GM21723 (cell line): Measurements from ENCODE around the gene BRD1.
"Not testable (repeated sequence)": the region's sequence is repeated elsewhere in the genome, so short reads cannot be mapped to it uniquely, and the experiment has no call there.

Source experiments
- ATAC-seq: cut with Tn5 transposase; IDR thresholded peaks from one replicate; pipeline ENCODE4 v1.9.1; 2021; ENCODE audit warnings: mild to moderate bottlenecking, moderate library complexity; ENCODE audit not compliant: unreplicated experiment

BRD1 gene

DNA sequence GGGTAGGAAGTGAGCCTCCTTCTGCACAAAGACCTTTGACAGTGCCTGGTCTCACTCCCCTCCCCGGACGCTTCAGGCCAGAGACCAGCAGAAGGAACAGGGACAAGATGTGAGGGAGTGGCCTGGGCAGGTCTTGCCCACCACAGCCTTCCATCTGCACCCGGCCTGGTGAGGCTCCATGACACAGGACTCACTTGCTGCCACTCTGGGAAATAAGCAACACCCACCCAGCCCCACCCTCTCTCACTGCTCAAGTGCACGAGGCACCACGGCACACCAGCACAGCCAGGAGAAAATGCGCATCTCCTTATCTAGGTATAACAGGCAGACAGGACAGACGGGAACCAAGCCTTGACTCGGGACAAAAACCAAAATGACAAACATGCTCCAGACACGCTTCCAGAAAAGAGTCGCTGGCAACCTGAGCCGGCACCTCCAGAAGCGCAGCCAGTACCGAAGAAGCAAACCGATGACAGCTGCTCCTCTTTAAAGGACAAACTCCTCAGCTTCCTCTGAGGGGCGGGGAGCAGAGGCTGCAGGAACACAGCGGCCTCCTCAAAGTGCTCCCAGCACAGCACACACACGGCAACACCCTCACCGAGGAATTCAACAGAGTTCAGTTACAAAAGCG, 41.7 kb downstream of the BRD1 start:
- ATAC-seq = no peak

- no peak for ATAC-seq
These were observed 42.6 kb downstream of the BRD1 start for GRCh38 chr22:49785046-49785521.

GRCh38 chr22:49784630-49784971, 43.1 kb downstream of the BRD1 start:
- no peak for ATAC-seq

GRCh38 chr22:49783926-49784629, 43.6 kb downstream of the BRD1 start:
- ATAC-seq = no peak

DNA sequence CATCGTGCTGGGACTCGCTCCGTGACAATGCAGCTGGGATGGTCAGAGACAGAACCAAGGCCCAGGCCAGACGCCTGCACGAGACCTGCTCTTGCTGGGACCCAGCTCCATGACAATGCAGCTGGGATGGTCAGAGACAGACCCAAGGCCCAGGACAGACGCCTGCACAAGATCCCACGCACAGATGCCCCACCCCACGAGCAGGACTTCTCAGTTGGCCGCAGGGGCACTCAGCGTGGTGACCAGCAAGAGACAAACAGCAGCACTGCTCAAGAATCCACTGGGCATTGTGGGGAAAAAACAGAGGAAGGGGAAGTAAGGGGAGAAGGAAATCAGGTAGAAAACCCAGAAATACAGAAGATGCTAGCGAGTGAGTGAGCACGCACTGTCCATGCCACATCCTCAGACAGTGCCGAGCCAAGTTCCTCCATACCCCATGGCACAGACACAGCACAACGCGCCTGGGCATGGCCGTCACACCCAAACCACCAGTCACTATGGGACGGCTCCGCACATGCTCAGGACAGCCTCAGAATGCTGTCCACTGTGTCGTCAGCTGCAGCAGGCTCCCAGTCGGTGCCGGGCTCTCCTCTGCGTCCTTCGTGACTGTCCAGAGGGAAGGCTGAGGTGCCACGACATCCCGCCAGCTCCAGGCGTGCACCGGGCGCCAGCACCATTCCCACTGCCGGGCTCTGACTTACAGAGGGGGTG, 44.5 kb downstream of the BRD1 start:
- no peak for ATAC-seq

- ATAC-seq = not testable (repeated sequence)
These were observed 45.8 kb downstream of the BRD1 start for GRCh38 chr22:49781886-49782285.

DNA sequence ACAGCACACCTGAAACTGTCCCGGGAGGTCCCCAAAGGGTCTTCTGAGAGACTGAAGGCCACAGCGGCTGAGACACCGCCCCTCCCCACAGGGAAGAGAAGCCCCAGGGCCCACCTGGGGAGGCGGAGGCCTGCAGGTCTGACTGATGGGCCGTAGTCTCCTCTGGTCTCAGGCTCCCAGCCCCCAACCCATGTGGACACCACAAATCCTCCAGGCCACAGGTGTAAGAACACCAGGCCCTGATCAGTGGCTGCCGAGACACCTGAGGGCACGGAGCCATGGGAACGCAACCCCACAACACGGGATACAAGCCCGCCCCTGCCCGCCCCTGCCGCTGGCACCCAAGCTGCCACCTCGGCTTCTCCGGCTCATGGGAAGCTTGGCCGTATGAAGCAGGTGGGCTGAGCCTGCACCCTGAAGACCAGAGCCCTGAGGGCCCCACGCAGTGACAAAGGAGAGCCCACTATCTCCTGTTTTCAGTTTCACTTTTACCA, 46.3 kb downstream of the BRD1 start:
- no peak for ATAC-seq

- ATAC-seq = no peak
These were observed 46.9 kb downstream of the BRD1 start for GRCh38 chr22:49780698-49781288.

DNA sequence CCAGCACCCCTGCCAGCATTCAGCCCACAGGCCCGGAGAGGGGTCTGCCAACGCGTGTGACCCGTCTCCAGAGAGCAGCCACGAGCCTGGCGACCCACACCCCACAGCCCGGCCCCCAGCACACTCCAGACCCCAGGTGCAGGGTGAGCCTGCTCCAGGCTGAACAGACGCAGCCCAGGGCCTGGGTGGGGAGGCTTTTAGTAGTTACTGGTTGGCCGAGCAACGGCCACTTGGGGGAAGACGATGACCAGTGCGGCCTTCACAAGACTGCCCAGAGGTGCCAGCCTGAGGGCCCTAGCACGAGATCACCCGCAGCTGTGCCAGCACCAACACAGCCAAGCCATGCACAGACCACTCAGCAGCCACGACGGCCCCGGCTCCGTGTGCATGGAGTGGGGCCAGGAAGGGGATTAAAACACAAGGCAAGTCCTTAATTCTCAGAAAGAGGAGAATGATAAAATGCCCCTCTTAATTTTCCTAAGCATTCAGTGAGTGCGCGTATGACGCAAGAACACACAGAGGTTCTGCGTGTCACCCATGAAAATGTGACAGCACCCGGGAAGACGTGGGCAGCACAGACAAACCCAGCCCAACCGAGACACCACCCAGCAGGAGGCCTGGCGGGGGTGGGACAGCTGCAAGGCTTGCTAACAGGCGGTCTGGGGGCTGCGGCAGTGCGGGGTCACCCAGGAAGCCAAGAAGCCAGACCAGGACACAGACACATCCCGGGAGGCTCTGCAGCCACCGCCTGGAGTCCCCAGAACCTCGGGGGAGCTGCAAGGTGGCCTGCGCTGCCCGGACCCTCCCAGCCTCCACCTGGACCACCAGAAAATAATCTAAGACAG, 47.6 kb downstream of the BRD1 start:
- ATAC-seq = no peak

- no peak for ATAC-seq
These were observed 48.5 kb downstream of the BRD1 start for GRCh38 chr22:49779211-49779610.

GRCh38 chr22:49777569-49778249, 50.0 kb downstream of the BRD1 start:
- ATAC-seq = no peak

- no peak for ATAC-seq
These were observed 50.8 kb downstream of the BRD1 start for GRCh38 chr22:49776891-49777290.

GRCh38 chr22:49775867-49776511, 51.7 kb downstream of the BRD1 start:
- ATAC-seq = no peak

DNA sequence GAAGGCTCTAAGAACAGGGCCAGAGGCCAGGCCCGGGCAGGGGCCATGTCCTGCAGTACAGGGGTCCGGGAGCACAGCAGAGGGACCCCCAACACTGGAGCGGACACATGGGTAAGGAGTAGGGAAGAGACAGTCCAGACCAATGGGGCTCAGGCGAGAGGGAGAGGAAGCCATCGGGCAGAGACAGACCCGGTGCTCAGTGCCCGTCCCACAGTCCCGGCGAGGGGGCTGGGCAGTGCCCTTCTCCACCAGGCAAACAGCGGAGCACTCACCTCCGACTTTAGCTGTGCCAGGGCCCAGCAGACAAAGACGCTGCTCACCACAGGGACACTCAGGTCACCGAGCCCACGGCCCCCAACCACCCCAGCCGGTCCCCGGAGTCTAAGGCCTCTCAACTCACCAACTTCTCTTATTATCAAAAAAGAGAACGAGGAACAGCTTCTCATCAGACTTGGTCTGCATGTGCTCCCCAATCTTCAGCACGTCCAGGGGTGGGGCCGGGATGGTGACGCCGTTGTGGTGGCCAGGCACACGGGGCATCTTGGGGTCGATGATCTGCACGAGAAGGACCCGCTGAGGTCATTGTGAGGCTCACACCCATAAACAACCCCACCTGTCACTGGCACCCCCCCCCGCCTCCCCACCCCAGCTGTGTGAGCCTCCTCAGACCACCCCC, 52.3 kb downstream of the BRD1 start:
- no peak for ATAC-seq

- no peak for ATAC-seq
These were observed 53.0 kb downstream of the BRD1 start for GRCh38 chr22:49774499-49775151.

GRCh38 chr22:49774046-49774445, 53.6 kb downstream of the BRD1 start:
- ATAC-seq = no peak

GRCh38 chr22:49773531-49773930, 54.1 kb downstream of the BRD1 start:
- ATAC-seq = no peak

DNA sequence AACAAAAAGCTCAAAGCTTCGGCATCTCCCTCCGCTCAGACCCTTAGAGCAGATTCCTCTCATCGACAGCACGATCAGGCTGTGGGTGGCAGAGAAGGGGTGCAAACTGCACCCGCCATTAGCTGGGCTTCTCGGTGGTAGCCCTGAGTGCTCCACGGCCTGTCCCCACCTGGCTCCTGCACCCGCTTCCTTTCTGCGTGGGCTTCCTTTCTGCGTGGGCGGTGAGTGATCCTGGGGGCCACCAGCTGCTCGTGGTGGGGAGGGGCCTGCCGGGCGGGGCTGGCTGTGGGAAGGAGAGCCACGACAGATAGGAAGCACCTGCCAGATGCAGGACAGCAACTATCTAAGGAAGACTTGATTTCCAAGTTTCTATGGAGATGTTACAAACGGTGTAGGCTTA, 55.0 kb downstream of the BRD1 start:
- ATAC-seq = no peak
